Hepatocyte (in vitro differentiated cells): ENCODE measurements around the gene VAV2.

ENCODE experiments used
- EZH2 ChIP-seq: fragments of 200-600 bp; sonication (generic); IDR thresholded peaks from 2 replicates; pipeline ENCODE4 v1.6.1; 2016; ENCODE audit warnings: antibody characterized with exemption, mild to moderate bottlenecking, borderline replicate concordance
- EZH2phosphoT487 ChIP-seq: fragments of 200-600 bp; sonication (generic); IDR thresholded peaks from one replicate; pipeline ENCODE4 v1.6.1; 2018; ENCODE audit warnings: antibody characterized with exemption, mild to moderate bottlenecking, low read depth, moderate library complexity; ENCODE audit not compliant: unreplicated experiment, severe bottlenecking
- TF ChIP-seq, protein P1 (sequence below): fragments of 200-600 bp; sonication (generic); IDR thresholded peaks from 2 replicates; pipeline ENCODE4 v1.5.1; 2016; ENCODE audit warnings: antibody characterized with exemption, mild to moderate bottlenecking; ENCODE audit not compliant: poor library complexity

GRCh38 chr9:133861086-133861485 is 131.0 kb downstream of the VAV2 start:
- TF ChIP-seq, protein P1, sequence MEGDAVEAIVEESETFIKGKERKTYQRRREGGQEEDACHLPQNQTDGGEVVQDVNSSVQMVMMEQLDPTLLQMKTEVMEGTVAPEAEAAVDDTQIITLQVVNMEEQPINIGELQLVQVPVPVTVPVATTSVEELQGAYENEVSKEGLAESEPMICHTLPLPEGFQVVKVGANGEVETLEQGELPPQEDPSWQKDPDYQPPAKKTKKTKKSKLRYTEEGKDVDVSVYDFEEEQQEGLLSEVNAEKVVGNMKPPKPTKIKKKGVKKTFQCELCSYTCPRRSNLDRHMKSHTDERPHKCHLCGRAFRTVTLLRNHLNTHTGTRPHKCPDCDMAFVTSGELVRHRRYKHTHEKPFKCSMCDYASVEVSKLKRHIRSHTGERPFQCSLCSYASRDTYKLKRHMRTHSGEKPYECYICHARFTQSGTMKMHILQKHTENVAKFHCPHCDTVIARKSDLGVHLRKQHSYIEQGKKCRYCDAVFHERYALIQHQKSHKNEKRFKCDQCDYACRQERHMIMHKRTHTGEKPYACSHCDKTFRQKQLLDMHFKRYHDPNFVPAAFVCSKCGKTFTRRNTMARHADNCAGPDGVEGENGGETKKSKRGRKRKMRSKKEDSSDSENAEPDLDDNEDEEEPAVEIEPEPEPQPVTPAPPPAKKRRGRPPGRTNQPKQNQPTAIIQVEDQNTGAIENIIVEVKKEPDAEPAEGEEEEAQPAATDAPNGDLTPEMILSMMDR, result no peak
- TF ChIP-seq EZH2 (no peak), EZH2phosphoT487 (no peak)
